Stimulated activated CD4-positive, alpha-beta T cell treated with anti-CD3 and anti-CD28 coated beads, Interleukin-2, amount 100 ng/mL, for 24 hours (primary cell): Measurements from ENCODE around the gene ZDHHC14.

Experiments used
- DNase-seq, 2 donors: peaks; one replicate each; pipeline ENCODE4 v3.0.0-alpha.2; 2020

ZDHHC14 gene

GRCh38 chr6:157651731-157652490, 270.9 kb downstream of the ZDHHC14 start:
- DNase-seq: no peak

GRCh38 chr6:157652601-157653363, 271.8 kb downstream of the ZDHHC14 start:
- DNase-seq: no peak

GRCh38 chr6:157653521-157653920, 272.5 kb downstream of the ZDHHC14 start:
- no peak for DNase-seq

GRCh38 chr6:157655139-157655538, 274.1 kb downstream of the ZDHHC14 start:
- DNase-seq: no peak

GRCh38 chr6:157656437-157656997, 275.5 kb downstream of the ZDHHC14 start:
- no peak for DNase-seq

GRCh38 chr6:157657754-157658153, 276.8 kb downstream of the ZDHHC14 start:
- no peak for DNase-seq

- DNase-seq: no peak
Measured at GRCh38 chr6:157658301-157658700, 277.3 kb downstream of the ZDHHC14 start.

- DNase-seq: no peak
Measured at GRCh38 chr6:157659536-157660271, 278.7 kb downstream of the ZDHHC14 start.

GRCh38 chr6:157660414-157660813, 279.4 kb downstream of the ZDHHC14 start:
- DNase-seq: no peak

GRCh38 chr6:157661652-157662051, 280.7 kb downstream of the ZDHHC14 start:
- no peak for DNase-seq

- DNase-seq: no peak
Measured at GRCh38 chr6:157663261-157663660, 282.3 kb downstream of the ZDHHC14 start.

- no peak for DNase-seq
Measured at GRCh38 chr6:157665180-157665579, 284.2 kb downstream of the ZDHHC14 start.

GRCh38 chr6:157666729-157667128, 285.7 kb downstream of the ZDHHC14 start:
- DNase-seq: no peak

- DNase-seq: peak; percentile 58 to 65
Measured at GRCh38 chr6:157667211-157668008, 286.4 kb downstream of the ZDHHC14 start.

GRCh38 chr6:157668009-157668401, 287.0 kb downstream of the ZDHHC14 start:
- no peak for DNase-seq

GRCh38 chr6:157668713-157669112, 287.7 kb downstream of the ZDHHC14 start:
- no peak for DNase-seq

- no peak for DNase-seq
Measured at GRCh38 chr6:157669323-157669722, 288.3 kb downstream of the ZDHHC14 start.

- DNase-seq: peak in 1 of 2 donors; percentile 36
Measured at GRCh38 chr6:157669747-157670216, 288.8 kb downstream of the ZDHHC14 start.

- no peak for DNase-seq
Measured at GRCh38 chr6:157670466-157671186, 289.6 kb downstream of the ZDHHC14 start.

GRCh38 chr6:157672726-157673412, 291.9 kb downstream of the ZDHHC14 start:
- DNase-seq: no peak

GRCh38 chr6:157673596-157673995, 292.6 kb downstream of the ZDHHC14 start:
- DNase-seq: no peak
